Measurements from ENCODE around the gene ADGRB3. TPM values are rescaled to one million over a fixed set of nuclear protein-coding genes. Genes with fewer than 3 reads are reported as not detected.
"Not testable (repeated sequence)": the region's sequence is repeated elsewhere in the genome, so short reads cannot be mapped to it uniquely, and the experiment has no call there.

ADGRB3 gene
- total RNA-seq, 4 donors from 2014 or later: 0.30 to 0.94 (median 0.35) TPM

- H3K4me3 ChIP-seq (ENCODE audit: low read depth, poor library complexity, severe bottlenecking): no peak overlapping the region
- WGBS, 2 donors: 86 to 91% methylated on average over 4 of the region's 4 CpGs
- intact Hi-C loops (cut with DNase I; ENCODE audit: low total_unique reads): no loop called here
- no peak for DNase-seq (ENCODE audit: low spot score in 2 of 2)
- no peak for TF ChIP-seq CTCF (IDR thresholded peaks at IDR 0.05)
Observed at GRCh38 chr6:68675548-68675947, 40.5 kb downstream of the ADGRB3 start.

- 90 to 95% methylated on average over 16 of the region's 16 CpGs for WGBS, 2 donors
- H3K4me3 ChIP-seq (ENCODE audit: low read depth, poor library complexity, severe bottlenecking); DNase-seq (ENCODE audit: low spot score in 2 of 2); intact Hi-C loops (cut with DNase I; ENCODE audit: low total_unique reads): not testable (repeated sequence)
Observed at GRCh38 chr6:68676094-68676493, 41.0 kb downstream of the ADGRB3 start.

GRCh38 chr6:68677058-68677457 lies 42.0 kb downstream of the ADGRB3 start:
- DNase-seq (ENCODE audit: low spot score in 2 of 2): no peak
- H3K4me3 ChIP-seq (ENCODE audit: low read depth, poor library complexity, severe bottlenecking): no peak overlapping the region
- TF ChIP-seq POLR2A (IDR thresholded peaks at IDR 0.05) (no peak), CTCF (IDR thresholded peaks at IDR 0.05) (no peak)
- intact Hi-C loops (cut with DNase I; ENCODE audit: low total_unique reads): no loop called here
- 54 to 61% methylated on average over 3 of the region's 3 CpGs for WGBS, 2 donors

- no peak for DNase-seq (ENCODE audit: low spot score in 2 of 2)
- no peak for TF ChIP-seq CTCF (IDR thresholded peaks at IDR 0.05)
- no peak for TF ChIP-seq POLR2A (IDR thresholded peaks at IDR 0.05)
- 58 to 60% methylated on average over 2 of the region's 2 CpGs for WGBS, 2 donors
- intact Hi-C loops (cut with DNase I; ENCODE audit: low total_unique reads): no loop called here
- H3K4me3 ChIP-seq (ENCODE audit: low read depth, poor library complexity, severe bottlenecking): no peak overlapping the region
Observed at GRCh38 chr6:68679399-68679798, 44.3 kb downstream of the ADGRB3 start.

GRCh38 chr6:68680264-68680663 lies 45.2 kb downstream of the ADGRB3 start:
- TF ChIP-seq CTCF (IDR thresholded peaks at IDR 0.05) (no peak), POLR2A (IDR thresholded peaks at IDR 0.05) (no peak)
- 92 to 93% methylated on average over 2 of the region's 2 CpGs for WGBS, 2 donors
- DNase-seq (ENCODE audit: low spot score in 2 of 2): no peak
- H3K4me3 ChIP-seq (ENCODE audit: low read depth, poor library complexity, severe bottlenecking): no peak overlapping the region
- intact Hi-C loops (cut with DNase I; ENCODE audit: low total_unique reads): no loop called here

GRCh38 chr6:68689910-68690309 lies 54.8 kb downstream of the ADGRB3 start:
- intact Hi-C loops (cut with DNase I; ENCODE audit: low total_unique reads): no loop called here
- no peak for DNase-seq (ENCODE audit: low spot score in 2 of 2)
- H3K4me3 ChIP-seq (ENCODE audit: low read depth, poor library complexity, severe bottlenecking): no peak overlapping the region
- 62 to 63% methylated on average over 1 of the region's 1 CpG for WGBS, 2 donors
- TF ChIP-seq POLR2A (IDR thresholded peaks at IDR 0.05) (no peak), CTCF (IDR thresholded peaks at IDR 0.05) (no peak)

Measured in lower leg skin (tissue), 4 donors.